HG02885 (cell line): ENCODE data around the gene PRSS50.

Source experiments
- ATAC-seq: cut with Tn5 transposase; IDR thresholded peaks from one replicate; pipeline ENCODE4 v1.9.1; 2021; ENCODE audit warnings: mild to moderate bottlenecking; ENCODE audit not compliant: unreplicated experiment, poor library complexity

Gene PRSS50

GRCh38 chr3:46671541-46672348 lies 45.9 kb downstream of the PRSS50 start:
- ATAC-seq = no peak

DNA sequence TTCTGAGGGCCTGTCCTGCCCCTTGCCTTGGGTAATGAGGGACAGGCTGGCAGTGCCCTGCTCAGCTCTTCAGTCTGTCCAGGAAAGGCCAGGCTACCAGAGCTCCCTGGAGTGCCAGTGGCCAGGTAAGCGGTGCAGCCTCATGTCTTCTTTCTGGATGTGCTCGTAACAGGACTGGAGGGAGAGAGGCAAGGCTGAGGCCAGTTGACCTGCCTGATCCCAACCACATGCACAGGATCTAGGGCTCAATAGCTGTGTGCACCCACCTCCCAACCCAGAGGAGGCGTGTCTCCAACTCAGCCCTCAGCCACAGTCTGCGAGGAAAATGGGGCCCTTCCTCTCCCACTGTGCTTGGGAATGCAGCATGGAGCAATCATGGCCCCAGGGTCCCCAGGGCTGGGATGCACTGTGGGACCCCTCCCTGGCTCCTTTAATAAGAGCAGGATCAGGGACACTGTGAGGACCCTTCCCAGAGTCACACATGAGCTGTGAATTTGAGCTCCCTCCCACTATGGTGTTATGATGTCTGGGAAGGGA lies 46.7 kb downstream of the PRSS50 start:
- ATAC-seq = no peak

- ATAC-seq = no peak
These were observed 47.4 kb downstream of the PRSS50 start for GRCh38 chr3:46670000-46670890.

DNA sequence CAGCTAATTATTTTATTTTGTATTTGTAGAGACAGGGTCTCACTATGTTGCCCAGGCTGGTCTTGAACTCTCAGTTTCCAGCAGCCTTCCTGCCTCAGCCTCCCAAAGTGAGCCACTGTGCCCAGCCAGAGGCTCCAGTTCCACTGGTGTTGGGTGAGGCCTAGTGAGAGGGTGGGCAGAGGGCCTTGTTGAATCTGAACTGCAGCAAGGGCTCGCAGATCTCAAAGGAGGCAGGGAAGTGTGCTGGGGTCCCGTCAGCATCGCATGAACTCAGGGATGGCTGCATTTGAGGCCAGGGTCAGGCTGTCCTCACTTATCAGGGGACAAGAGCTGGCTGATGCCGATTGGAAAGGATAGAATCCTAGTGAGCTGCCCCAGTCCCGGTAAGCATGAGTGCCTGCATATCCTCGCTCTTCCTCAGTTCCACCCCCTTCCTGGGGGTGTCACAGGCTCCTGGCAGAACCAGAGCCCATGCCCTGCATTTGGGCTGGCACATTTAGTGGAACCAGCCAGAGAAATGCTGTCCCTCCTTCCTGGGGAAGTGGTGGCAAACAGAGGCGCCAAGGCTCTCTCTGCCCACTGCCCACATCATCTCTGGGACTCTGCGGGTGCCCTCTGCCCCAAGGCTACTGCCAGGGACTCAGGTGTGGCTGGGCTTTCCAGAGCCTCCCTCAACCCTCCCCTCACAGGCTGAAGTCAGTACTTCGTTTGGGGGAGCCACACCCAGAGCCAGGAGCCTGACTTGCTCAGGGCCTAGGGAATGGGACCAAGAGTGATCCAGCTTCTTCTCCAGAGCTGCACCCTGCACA lies 48.3 kb downstream of the PRSS50 start:
- ATAC-seq = no peak

DNA sequence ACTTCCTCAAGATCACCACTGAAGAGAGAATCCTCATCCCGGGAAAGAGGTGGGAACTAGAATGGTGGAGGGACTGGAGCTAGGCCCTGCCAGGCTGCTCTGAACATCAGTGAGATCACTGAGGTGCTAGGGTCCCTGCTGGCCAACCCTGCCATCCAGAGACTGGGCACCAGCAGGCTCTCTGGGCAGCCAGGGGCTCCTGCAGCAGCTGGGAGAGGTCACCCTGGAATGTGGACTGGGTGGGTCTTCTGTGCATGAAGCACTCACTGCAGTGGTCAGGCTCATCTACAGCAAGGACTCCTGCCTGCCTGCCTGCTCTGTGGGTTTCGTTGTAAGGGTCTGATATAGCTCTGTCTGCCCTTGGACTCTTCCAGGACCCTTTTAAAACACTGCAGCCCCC lies 49.1 kb downstream of the PRSS50 start:
- ATAC-seq = no peak

DNA sequence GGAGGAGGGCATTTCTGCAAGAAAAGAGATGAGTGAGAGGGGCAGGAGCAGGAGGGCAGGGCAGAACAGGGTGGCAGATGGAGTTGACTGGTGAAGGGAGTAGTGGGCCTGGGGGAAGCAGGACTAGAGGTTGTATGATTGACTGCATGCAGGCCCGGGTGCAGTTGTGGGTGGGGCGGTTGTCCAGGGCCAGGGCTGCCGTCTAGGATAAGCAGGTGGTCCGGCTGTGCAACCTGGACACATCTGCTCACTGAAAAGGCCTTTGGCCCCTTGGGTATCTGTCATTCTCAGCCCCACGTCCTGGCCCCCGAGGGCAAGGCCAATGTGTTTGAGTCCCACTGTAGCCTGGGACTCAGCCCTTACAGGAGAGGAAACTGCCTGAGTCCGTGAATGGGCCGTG lies 49.6 kb downstream of the PRSS50 start:
- ATAC-seq = no peak

- no peak for ATAC-seq
These were observed 50.0 kb downstream of the PRSS50 start for GRCh38 chr3:46667657-46668056.

GRCh38 chr3:46667061-46667621 lies 50.5 kb downstream of the PRSS50 start:
- no peak for ATAC-seq

DNA sequence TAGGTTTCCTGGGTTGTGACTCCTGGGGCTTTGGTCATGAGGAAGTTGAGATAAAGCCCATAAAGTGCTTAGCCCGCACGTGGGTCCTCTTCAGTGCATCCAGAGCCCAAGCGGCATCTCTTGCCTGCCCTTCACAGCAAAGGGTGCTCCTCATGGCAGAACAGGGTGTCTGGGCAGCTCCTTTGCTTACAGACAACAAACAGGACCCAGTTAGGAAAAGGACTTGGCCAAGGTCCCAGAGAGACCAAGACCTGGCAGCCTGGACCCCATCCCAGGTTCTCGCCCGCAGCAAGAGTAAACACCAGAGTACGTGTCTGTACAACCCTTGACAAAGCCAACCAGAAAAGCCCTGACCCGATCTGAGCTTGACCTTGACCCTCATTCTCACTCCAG lies 51.2 kb downstream of the PRSS50 start:
- no peak for ATAC-seq

- ATAC-seq = no peak
These were observed 51.8 kb downstream of the PRSS50 start for GRCh38 chr3:46665763-46666452.

GRCh38 chr3:46664971-46665762 lies 52.5 kb downstream of the PRSS50 start:
- no peak for ATAC-seq

GRCh38 chr3:46664188-46664970 lies 53.3 kb downstream of the PRSS50 start:
- no peak for ATAC-seq

DNA sequence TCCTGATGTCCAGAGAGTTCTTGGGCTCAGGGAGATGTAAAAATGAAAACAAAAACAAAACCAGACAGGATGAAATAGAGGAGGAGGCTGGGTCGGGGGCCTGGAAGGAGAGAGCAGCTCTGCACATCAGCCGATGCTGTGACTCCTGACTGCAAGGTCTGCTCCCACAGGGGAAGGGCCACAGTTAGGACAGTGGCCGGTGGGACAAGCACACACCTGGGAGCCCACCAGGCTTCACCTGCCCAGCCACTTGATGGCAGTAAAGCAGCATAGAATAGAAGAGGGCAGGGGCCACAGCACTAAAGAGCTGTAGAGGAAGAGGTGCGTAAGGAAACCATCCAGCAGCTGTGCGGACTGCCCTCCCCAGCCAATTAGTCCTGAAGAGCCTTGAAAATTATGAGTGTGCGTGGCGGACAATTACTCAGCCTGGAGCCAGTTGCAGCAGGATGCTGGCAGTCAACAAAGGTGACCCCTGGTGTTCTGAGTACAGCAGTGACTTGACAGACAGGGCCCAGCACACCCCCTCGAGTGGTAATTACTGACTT lies 54.0 kb downstream of the PRSS50 start:
- no peak for ATAC-seq

- ATAC-seq = no peak
These were observed 54.7 kb downstream of the PRSS50 start for GRCh38 chr3:46662771-46663551.
